GM19468 (cell line): Measurements from ENCODE around the gene TOX2.
A peak's percentile ranks its signal among the peaks of the same experiment; 100 is the strongest.

ENCODE experiments used
- ATAC-seq: cut with Tn5 transposase; IDR thresholded peaks from one replicate; pipeline ENCODE4 v1.9.1; 2021; ENCODE audit warnings: mild to moderate bottlenecking, moderate library complexity, moderate number of reproducible peaks; ENCODE audit not compliant: unreplicated experiment; ENCODE audit errors: extremely low read depth

TOX2 gene

GRCh38 chr20:43938932-43939761, 24.5 kb downstream of the TOX2 start:
- ATAC-seq, result no peak

- ATAC-seq, result no peak
Measured at GRCh38 chr20:43939762-43940121, 25.1 kb downstream of the TOX2 start.

GRCh38 chr20:43940518-43941225, 26.0 kb downstream of the TOX2 start:
- no peak for ATAC-seq

- no peak for ATAC-seq
Measured at GRCh38 chr20:43941476-43942200, 27.0 kb downstream of the TOX2 start.

- ATAC-seq, result no peak
Measured at GRCh38 chr20:43942201-43942590, 27.5 kb downstream of the TOX2 start.

GRCh38 chr20:43942667-43943285, 28.1 kb downstream of the TOX2 start:
- ATAC-seq, result no peak

- ATAC-seq, result no peak
Measured at GRCh38 chr20:43943725-43944124, 29.1 kb downstream of the TOX2 start.

- ATAC-seq, result no peak
Measured at GRCh38 chr20:43944653-43945235, 30.1 kb downstream of the TOX2 start.

GRCh38 chr20:43945391-43946205, 30.9 kb downstream of the TOX2 start:
- no peak for ATAC-seq

GRCh38 chr20:43946206-43946491, 31.5 kb downstream of the TOX2 start:
- ATAC-seq, result no peak

- no peak for ATAC-seq
Measured at GRCh38 chr20:43946659-43947315, 32.1 kb downstream of the TOX2 start.

GRCh38 chr20:43947316-43947710, 32.7 kb downstream of the TOX2 start:
- ATAC-seq, result no peak

GRCh38 chr20:43948455-43948854, 33.8 kb downstream of the TOX2 start:
- ATAC-seq, result no peak

- no peak for ATAC-seq
Measured at GRCh38 chr20:43949248-43949647, 34.6 kb downstream of the TOX2 start.

GRCh38 chr20:43949741-43950618, 35.3 kb downstream of the TOX2 start:
- peak; percentile 87 for ATAC-seq

GRCh38 chr20:43953919-43954592, 39.4 kb downstream of the TOX2 start:
- no peak for ATAC-seq

GRCh38 chr20:43954704-43955061, 40.0 kb downstream of the TOX2 start:
- ATAC-seq, result no peak
